Ovary (tissue), 3 donors: Measurements from ENCODE around the gene TCL1B.

Experiments used
- EP300 ChIP-seq: sonication (generic); formaldehyde crosslinking; IDR thresholded peaks from one replicate; pipeline ENCODE4 v1.6.1; 2017; ENCODE audit warnings: antibody characterized with exemption
- POLR2A ChIP-seq: fragments of 450-650 bp; IDR thresholded peaks from one replicate; pipeline ENCODE4 v1.6.1; 2017; ENCODE audit warnings: antibody characterized with exemption, mild to moderate bottlenecking, moderate library complexity
- TF ChIP-seq, protein P1 (sequence below), 3 donors: fragments of 450-650 bp in 2 of 3; fragments of 200-600 bp in 1 of 3; IDR thresholded peaks; one replicate each; pipeline versions ENCODE4 v1.5.1 to v1.8.0; 2016 to 2022; ENCODE audit warnings: antibody characterized with exemption in 3 of 3, mild to moderate bottlenecking in 1 of 3
- donor health status: DM: no; HTN: no; CAD: no.

DNA sequence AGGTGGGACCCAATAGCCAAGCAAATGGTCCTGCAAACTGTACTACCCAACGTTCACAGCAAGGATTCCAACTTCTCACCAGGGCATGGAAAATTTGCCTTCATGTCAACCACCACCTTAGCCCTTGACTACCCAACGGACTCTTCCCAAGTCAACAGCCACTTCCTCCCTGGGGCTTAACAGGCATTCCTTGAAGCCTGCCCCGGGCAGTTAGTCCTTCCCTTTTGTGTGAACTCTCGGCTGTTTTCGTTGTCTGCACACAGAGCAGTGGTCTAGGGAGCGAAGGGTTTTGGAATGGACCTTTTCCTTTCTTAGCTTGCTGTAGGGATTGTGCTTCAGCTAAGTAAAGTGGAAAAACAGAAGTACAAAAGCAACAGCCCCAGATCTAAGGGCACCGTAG is 35.2 kb upstream of the TCL1B start:
- TF ChIP-seq, protein P1, sequence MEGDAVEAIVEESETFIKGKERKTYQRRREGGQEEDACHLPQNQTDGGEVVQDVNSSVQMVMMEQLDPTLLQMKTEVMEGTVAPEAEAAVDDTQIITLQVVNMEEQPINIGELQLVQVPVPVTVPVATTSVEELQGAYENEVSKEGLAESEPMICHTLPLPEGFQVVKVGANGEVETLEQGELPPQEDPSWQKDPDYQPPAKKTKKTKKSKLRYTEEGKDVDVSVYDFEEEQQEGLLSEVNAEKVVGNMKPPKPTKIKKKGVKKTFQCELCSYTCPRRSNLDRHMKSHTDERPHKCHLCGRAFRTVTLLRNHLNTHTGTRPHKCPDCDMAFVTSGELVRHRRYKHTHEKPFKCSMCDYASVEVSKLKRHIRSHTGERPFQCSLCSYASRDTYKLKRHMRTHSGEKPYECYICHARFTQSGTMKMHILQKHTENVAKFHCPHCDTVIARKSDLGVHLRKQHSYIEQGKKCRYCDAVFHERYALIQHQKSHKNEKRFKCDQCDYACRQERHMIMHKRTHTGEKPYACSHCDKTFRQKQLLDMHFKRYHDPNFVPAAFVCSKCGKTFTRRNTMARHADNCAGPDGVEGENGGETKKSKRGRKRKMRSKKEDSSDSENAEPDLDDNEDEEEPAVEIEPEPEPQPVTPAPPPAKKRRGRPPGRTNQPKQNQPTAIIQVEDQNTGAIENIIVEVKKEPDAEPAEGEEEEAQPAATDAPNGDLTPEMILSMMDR (IDR thresholded peaks at IDR 0.05), result no peak
- TF ChIP-seq EP300 (no peak), POLR2A (no peak)
